ENCODE data around the gene APBA3.

- no peak for TF ChIP-seq CTCF (IDR thresholded peaks at IDR 0.05)
- no peak for TF ChIP-seq POLR2A (IDR thresholded peaks at IDR 0.05)
- TF ChIP-seq POLR2AphosphoS5 (IDR thresholded peaks at IDR 0.05) = no peak
These were observed 6.7 kb upstream of the APBA3 start for GRCh38 chr19:3768015-3768747.
